ENCODE measurements around the gene RNF43.

DNA sequence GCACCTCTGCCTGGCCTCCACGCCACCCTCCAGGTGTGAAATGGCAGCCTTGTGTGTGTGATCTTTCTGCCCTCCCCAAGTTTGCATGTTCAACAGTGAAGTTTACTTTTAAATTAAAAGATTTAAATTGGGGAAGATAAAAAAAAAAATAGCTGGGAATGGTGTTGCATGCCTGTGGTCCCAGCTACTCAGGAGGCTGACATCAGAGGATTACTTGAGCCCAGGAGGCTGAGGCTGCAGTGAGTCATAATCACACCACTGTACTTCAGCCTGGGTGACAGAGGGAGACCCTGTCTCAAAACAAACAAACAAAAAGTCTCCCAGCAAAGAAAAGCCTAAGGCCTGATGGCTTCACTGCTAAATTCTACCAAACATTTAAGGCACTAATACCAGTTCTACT is 35.4 kb upstream of the RNF43 start:
- TF ChIP-seq, protein P1, sequence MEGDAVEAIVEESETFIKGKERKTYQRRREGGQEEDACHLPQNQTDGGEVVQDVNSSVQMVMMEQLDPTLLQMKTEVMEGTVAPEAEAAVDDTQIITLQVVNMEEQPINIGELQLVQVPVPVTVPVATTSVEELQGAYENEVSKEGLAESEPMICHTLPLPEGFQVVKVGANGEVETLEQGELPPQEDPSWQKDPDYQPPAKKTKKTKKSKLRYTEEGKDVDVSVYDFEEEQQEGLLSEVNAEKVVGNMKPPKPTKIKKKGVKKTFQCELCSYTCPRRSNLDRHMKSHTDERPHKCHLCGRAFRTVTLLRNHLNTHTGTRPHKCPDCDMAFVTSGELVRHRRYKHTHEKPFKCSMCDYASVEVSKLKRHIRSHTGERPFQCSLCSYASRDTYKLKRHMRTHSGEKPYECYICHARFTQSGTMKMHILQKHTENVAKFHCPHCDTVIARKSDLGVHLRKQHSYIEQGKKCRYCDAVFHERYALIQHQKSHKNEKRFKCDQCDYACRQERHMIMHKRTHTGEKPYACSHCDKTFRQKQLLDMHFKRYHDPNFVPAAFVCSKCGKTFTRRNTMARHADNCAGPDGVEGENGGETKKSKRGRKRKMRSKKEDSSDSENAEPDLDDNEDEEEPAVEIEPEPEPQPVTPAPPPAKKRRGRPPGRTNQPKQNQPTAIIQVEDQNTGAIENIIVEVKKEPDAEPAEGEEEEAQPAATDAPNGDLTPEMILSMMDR (IDR thresholded peaks at IDR 0.05): no peak
- TF ChIP-seq POLR2A (IDR thresholded peaks at IDR 0.05): no peak
